Measurements from ENCODE around the gene ABCA4. TPM values are rescaled to one million over a fixed set of nuclear protein-coding genes. Genes with fewer than 3 reads are reported as not detected.

The ABCA4 gene
- total RNA-seq, 1 donor from 2014 or later, result 0.83 TPM

- peak; percentile 12 for ATAC-seq
- DNase-seq (ENCODE audit: low spot score), result no peak
Measured at GRCh38 chr1:94105581-94105952, 15.4 kb downstream of the ABCA4 start.

- ATAC-seq (peak; percentile 76), DNase-seq (ENCODE audit: low spot score) (no peak)
Measured at GRCh38 chr1:94104776-94105580, 16.0 kb downstream of the ABCA4 start.

GRCh38 chr1:94104127-94104684 is 16.7 kb downstream of the ABCA4 start:
- DNase-seq (ENCODE audit: low spot score), result no peak
- ATAC-seq, result no peak

- no peak for DNase-seq (ENCODE audit: low spot score)
- ATAC-seq, result no peak
Measured at GRCh38 chr1:94103608-94104007, 17.3 kb downstream of the ABCA4 start.

GRCh38 chr1:94101613-94102525 is 19.1 kb downstream of the ABCA4 start:
- no peak for ATAC-seq
- no peak for DNase-seq (ENCODE audit: low spot score)

- ATAC-seq, result no peak
- no peak for DNase-seq (ENCODE audit: low spot score)
Measured at GRCh38 chr1:94100785-94101612, 19.9 kb downstream of the ABCA4 start.

- ATAC-seq (no peak), DNase-seq (ENCODE audit: low spot score) (no peak)
Measured at GRCh38 chr1:94100129-94100784, 20.7 kb downstream of the ABCA4 start.

GRCh38 chr1:94099303-94099702 is 21.6 kb downstream of the ABCA4 start:
- no peak for ATAC-seq
- DNase-seq (ENCODE audit: low spot score), result no peak

GRCh38 chr1:94098585-94099111 is 22.3 kb downstream of the ABCA4 start:
- DNase-seq (ENCODE audit: low spot score) (no peak), ATAC-seq (no peak)

- DNase-seq (ENCODE audit: low spot score), result no peak
- ATAC-seq, result no peak
Measured at GRCh38 chr1:94096797-94097549, 24.0 kb downstream of the ABCA4 start.

GRCh38 chr1:94095744-94096469 is 25.0 kb downstream of the ABCA4 start:
- ATAC-seq (peak; percentile 8), DNase-seq (ENCODE audit: low spot score) (no peak)

GRCh38 chr1:94095112-94095637 is 25.8 kb downstream of the ABCA4 start:
- ATAC-seq, result peak; percentile 31
- no peak for DNase-seq (ENCODE audit: low spot score)

- peak; percentile 63 for ATAC-seq
- no peak for DNase-seq (ENCODE audit: low spot score)
Measured at GRCh38 chr1:94094469-94095111, 26.4 kb downstream of the ABCA4 start.

GRCh38 chr1:94093996-94094395 is 27.0 kb downstream of the ABCA4 start:
- ATAC-seq (no peak), DNase-seq (ENCODE audit: low spot score) (no peak)

- DNase-seq (ENCODE audit: low spot score) (no peak), ATAC-seq (no peak)
Measured at GRCh38 chr1:94093396-94093795, 27.6 kb downstream of the ABCA4 start.

GRCh38 chr1:94092210-94092613 is 28.7 kb downstream of the ABCA4 start:
- ATAC-seq (peak; percentile 51), DNase-seq (ENCODE audit: low spot score) (no peak)

GRCh38 chr1:94090761-94091160 is 30.2 kb downstream of the ABCA4 start:
- ATAC-seq (no peak), DNase-seq (ENCODE audit: low spot score) (no peak)

GRCh38 chr1:94087193-94087592 is 33.8 kb downstream of the ABCA4 start:
- DNase-seq (ENCODE audit: low spot score) (no peak), ATAC-seq (no peak)

All from left lobe of liver (tissue), 2 donors.